ENCODE data around the gene CC2D1A. TPM values are rescaled to one million over a fixed set of nuclear protein-coding genes. Genes with fewer than 3 reads are reported as not detected.

CC2D1A gene
- total and polyA plus RNA-seq, 2 experiments from 2014 or later: 15.8 to 20.6 TPM

GRCh38 chr19:13873834-13874515 is 32.0 kb upstream of the CC2D1A start:
- Histone ChIP-seq H3K9me3 (ENCODE audit: low read depth) (no peaks in the 10 kb centered on the region), H3K4me2 (ENCODE audit: unreplicated experiment) (no peak overlapping the region), H3K36me3 (ENCODE audit: low read depth) (no peaks in the 10 kb centered on the region), H3F3A (ENCODE audit: insufficient read depth) (no peaks in the 10 kb centered on the region), H3K9me2 (ENCODE audit: insufficient read depth) (no peaks in the 10 kb centered on the region), H4K20me1 (ENCODE audit: insufficient read depth) (no peaks in the 10 kb centered on the region), H3K9ac (no peak overlapping the region), H3K4me3 (no peak overlapping the region), H3K27ac (no peak overlapping the region), H3K4me1 (ENCODE audit: insufficient read depth) (no peaks in the 10 kb centered on the region), H2AFZ (peak overlapping the region; percentile 46), H3K79me2 (ENCODE audit: insufficient read depth) (no peaks in the 10 kb centered on the region), H3K27me3 (replicated peaks; ENCODE audit: insufficient read depth) (no peaks in the 10 kb centered on the region)
- no peak for DNase-seq
- TF ChIP-seq EZH2phosphoT487 (IDR thresholded peaks at IDR 0.05; ENCODE audit: insufficient read depth, low read depth) (no peak), EZH2 (IDR thresholded peaks at IDR 0.05; ENCODE audit: insufficient read depth, poor library complexity, severe bottlenecking) (no peak)
- in situ Hi-C loops (cut with MboI): no loop called here
- 33% methylated on average over 27 to 35 of the region's 35 CpGs for WGBS, 2 experiments (ENCODE audit: low coverage in 1 of 2, low lambda C conversion rate in 2 of 2, missing lambda C conversion rate in 2 of 2)

GRCh38 chr19:13875824-13876223 is 30.2 kb upstream of the CC2D1A start:
- no peak for DNase-seq
- Histone ChIP-seq H3K9me2 (ENCODE audit: insufficient read depth) (no peaks in the 10 kb centered on the region), H4K20me1 (ENCODE audit: insufficient read depth) (no peaks in the 10 kb centered on the region), H3K4me2 (ENCODE audit: unreplicated experiment) (no peak overlapping the region), H3K27ac (no peak overlapping the region), H3K4me1 (ENCODE audit: insufficient read depth) (peaks cover 6% of the 10 kb centered on the region), H3K79me2 (ENCODE audit: insufficient read depth) (no peaks in the 10 kb centered on the region), H3K4me3 (no peak overlapping the region), H2AFZ (no peak overlapping the region), H3K9me3 (ENCODE audit: low read depth) (no peaks in the 10 kb centered on the region), H3K27me3 (replicated peaks; ENCODE audit: insufficient read depth) (no peaks in the 10 kb centered on the region), H3K9ac (no peak overlapping the region), H3K36me3 (ENCODE audit: low read depth) (no peaks in the 10 kb centered on the region), H3F3A (ENCODE audit: insufficient read depth) (no peaks in the 10 kb centered on the region)
- TF ChIP-seq EZH2phosphoT487 (IDR thresholded peaks at IDR 0.05; ENCODE audit: insufficient read depth, low read depth): no peak
- TF ChIP-seq EZH2 (IDR thresholded peaks at IDR 0.05; ENCODE audit: insufficient read depth, poor library complexity, severe bottlenecking): no peak
- 90 to 94% methylated on average over 5 of the region's 5 CpGs for WGBS, 2 experiments (ENCODE audit: low coverage in 1 of 2, low lambda C conversion rate in 2 of 2, missing lambda C conversion rate in 2 of 2)
- in situ Hi-C loops (cut with MboI): loop anchor here (25.0 kb wide), 1 partner anchor 461 kb away; no protein-coding TSS in a partner anchor

- no peaks in the 10 kb centered on the region for H3K36me3 ChIP-seq (ENCODE audit: low read depth)
- H2AFZ ChIP-seq: no peak within 1 kb of the TSS
- H4K20me1 ChIP-seq (ENCODE audit: insufficient read depth): no peaks in the 10 kb centered on the region
- no peaks in the 10 kb centered on the region for H3K9me3 ChIP-seq (ENCODE audit: low read depth)
- H3K4me2 ChIP-seq (ENCODE audit: unreplicated experiment): no peak within 1 kb of the TSS
- H3K4me1 ChIP-seq (ENCODE audit: insufficient read depth): peaks cover 16% of the 10 kb centered on the region
- no peaks in the 10 kb centered on the region for H3K27me3 ChIP-seq (replicated peaks; ENCODE audit: insufficient read depth)
- in situ Hi-C loops (cut with MboI): loop anchor here (25.0 kb wide), 1 partner anchor 460 kb away; no protein-coding TSS in a partner anchor
- TF ChIP-seq EZH2phosphoT487 (IDR thresholded peaks at IDR 0.05; ENCODE audit: insufficient read depth, low read depth): no peak
- H3K9me2 ChIP-seq (ENCODE audit: insufficient read depth): no peaks in the 10 kb centered on the region
- H3K27ac ChIP-seq: no peak within 1 kb of the TSS
- H3F3A ChIP-seq (ENCODE audit: insufficient read depth): no peaks in the 10 kb centered on the region
- H3K79me2 ChIP-seq (ENCODE audit: insufficient read depth): no peaks in the 10 kb centered on the region
- no peak within 1 kb of the TSS for H3K9ac ChIP-seq
- DNase-seq: no peak
- no peak within 1 kb of the TSS for H3K4me3 ChIP-seq
- 60 to 71% methylated on average over 5 of the region's 5 CpGs for WGBS, 2 experiments (ENCODE audit: low coverage in 1 of 2, low lambda C conversion rate in 2 of 2, missing lambda C conversion rate in 2 of 2)
Measured at GRCh38 chr19:13876834-13877233, 29.2 kb upstream of the CC2D1A start, which contains the start of gene NANOS3. TSS of gene NANOS3 (plus strand) at chr19:13877134. CDS start at chr19:13877249, 115 bp downstream.

- H3K9ac ChIP-seq: no peak overlapping the region
- no peak for DNase-seq
- H2AFZ ChIP-seq: no peak overlapping the region
- no peaks in the 10 kb centered on the region for H3K9me2 ChIP-seq (ENCODE audit: insufficient read depth)
- WGBS, 2 experiments (ENCODE audit: low coverage in 1 of 2, low lambda C conversion rate in 2 of 2, missing lambda C conversion rate in 2 of 2): 82 to 87% methylated on average over 24 to 27 of the region's 27 CpGs
- in situ Hi-C loops (cut with MboI): loop anchor here (25.0 kb wide), 1 partner anchor 460 kb away; no protein-coding TSS in a partner anchor
- H3K36me3 ChIP-seq (ENCODE audit: low read depth): no peaks in the 10 kb centered on the region
- H3K4me3 ChIP-seq: no peak overlapping the region
- H3K9me3 ChIP-seq (ENCODE audit: low read depth): no peaks in the 10 kb centered on the region
- TF ChIP-seq EZH2phosphoT487 (IDR thresholded peaks at IDR 0.05; ENCODE audit: insufficient read depth, low read depth): no peak
- no peak for TF ChIP-seq EZH2 (IDR thresholded peaks at IDR 0.05; ENCODE audit: insufficient read depth, poor library complexity, severe bottlenecking)
- H3K4me1 ChIP-seq (ENCODE audit: insufficient read depth): peaks cover 20% of the 10 kb centered on the region
- H4K20me1 ChIP-seq (ENCODE audit: insufficient read depth): no peaks in the 10 kb centered on the region
- H3K27me3 ChIP-seq (replicated peaks; ENCODE audit: insufficient read depth): no peaks in the 10 kb centered on the region
- H3K27ac ChIP-seq: no peak overlapping the region
- H3F3A ChIP-seq (ENCODE audit: insufficient read depth): no peaks in the 10 kb centered on the region
- no peak overlapping the region for H3K4me2 ChIP-seq (ENCODE audit: unreplicated experiment)
- H3K79me2 ChIP-seq (ENCODE audit: insufficient read depth): no peaks in the 10 kb centered on the region
Measured at GRCh38 chr19:13877303-13877702, 28.7 kb upstream of the CC2D1A start.
